ENCODE results near the gene PROM1. TPM values are rescaled to one million over a fixed set of nuclear protein-coding genes. Genes with fewer than 3 reads are reported as not detected.

The PROM1 gene
- total RNA-seq, 1 experiment from 2014 or later, result 17.7 TPM

DNA sequence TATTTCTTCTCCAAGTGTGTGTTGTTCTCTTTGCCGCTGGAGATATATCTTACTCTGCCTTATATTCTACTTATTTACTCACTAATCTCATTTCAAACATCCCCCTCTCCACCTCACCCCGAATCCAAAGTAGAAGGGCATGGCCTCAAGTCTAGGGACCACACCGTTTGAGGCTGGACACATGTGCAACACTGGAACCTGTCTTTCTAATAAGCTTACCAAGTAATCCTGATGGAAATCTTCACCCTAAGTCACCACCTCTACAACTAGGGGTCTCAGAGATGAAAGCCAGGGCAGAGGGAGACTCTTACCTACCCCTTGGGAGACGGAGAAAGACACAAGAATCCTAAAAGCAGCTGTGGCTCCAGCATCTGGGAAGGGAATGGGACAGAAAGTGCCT is 6.0 kb downstream of the PROM1 start:
- H3K36me3 ChIP-seq (ENCODE audit: control insufficient read depth in 1 of 2, insufficient read depth in 2 of 2, low read length in 2 of 2), result no peaks in the 10 kb centered on the region
- intact Hi-C loops (cut with micrococcal nuclease), result no loop called here
- ATAC-seq, result no peak

More for the DNA sequence above, 6.0 kb downstream of the PROM1 start:
- CTCF ChIA-PET, result no interaction called here
- DNase-seq (ENCODE audit: low read depth, low spot score), result no peak
- POLR2A ChIA-PET, result no interaction called here
- no peak overlapping the region for H3K27ac ChIP-seq (ENCODE audit: low read depth, low read length)
- H3K79me2 ChIP-seq (ENCODE audit: insufficient read depth, low read length), result no peaks in the 10 kb centered on the region
- H2AFZ ChIP-seq (ENCODE audit: low read depth, low read length, poor library complexity, severe bottlenecking), result no peak overlapping the region
- no TSS peak for BruUV-seq (replicated peaks)
- H4K20me1 ChIP-seq (ENCODE audit: insufficient read depth), result no peaks in the 10 kb centered on the region
- no peaks in the 10 kb centered on the region for H3K9me3 ChIP-seq (ENCODE audit: control insufficient read depth in 1 of 2, insufficient read depth in 1 of 2, low read depth in 1 of 2, low read length in 2 of 2)
- RAD21 ChIA-PET (ENCODE audit: low non-redundant PET in 1 of 2, low total read pairs in 2 of 2, uncharacterized antibody in 2 of 2, unreplicated experiment in 2 of 2), result no interaction called here
- no peak overlapping the region for H3K4me3 ChIP-seq (replicated peaks in 1 of 2; ENCODE audit: low read depth in 1 of 2, low read length in 2 of 2)
- no peaks in the 10 kb centered on the region for H3K27me3 ChIP-seq (ENCODE audit: insufficient read depth, low read length)
- H3K4me1 ChIP-seq (ENCODE audit: control insufficient read depth in 1 of 2, insufficient read depth in 2 of 2, low read length in 2 of 2), result no peaks in the 10 kb centered on the region
- TF ChIP-seq POLR2A (IDR thresholded peaks at IDR 0.05; ENCODE audit: borderline replicate concordance, extremely low read depth, insufficient read depth, insufficient read length) (no peak), CBX3 (IDR thresholded peaks at IDR 0.05; ENCODE audit: low read depth) (no peak), TCF7L2 (IDR thresholded peaks at IDR 0.05; ENCODE audit: borderline replicate concordance, extremely low read depth, insufficient read depth, insufficient read length) (no peak), ZFX (IDR thresholded peaks at IDR 0.05) (no peak), FOSL1 (IDR thresholded peaks at IDR 0.05; ENCODE audit: low read depth) (no peak), ELF1 (IDR thresholded peaks at IDR 0.05; ENCODE audit: borderline replicate concordance, low read depth) (no peak), EZH2phosphoT487 (IDR thresholded peaks at IDR 0.05; ENCODE audit: borderline replicate concordance) (no peak), SP1 (IDR thresholded peaks at IDR 0.05; ENCODE audit: low read depth) (no peak), SIN3A (IDR thresholded peaks at IDR 0.05; ENCODE audit: low read depth) (no peak), CEBPB (IDR thresholded peaks at IDR 0.05; ENCODE audit: low read depth) (no peak), EZH2 (IDR thresholded peaks at IDR 0.05) (no peak), EGR1 (IDR thresholded peaks at IDR 0.05; ENCODE audit: low read depth) (no peak), POLR2AphosphoS5 (IDR thresholded peaks at IDR 0.05; ENCODE audit: low read depth, low read length) (no peak), SRF (IDR thresholded peaks at IDR 0.05; ENCODE audit: low read depth) (no peak), JUND (IDR thresholded peaks at IDR 0.05) (no peak)
- TF ChIP-seq, protein P1, sequence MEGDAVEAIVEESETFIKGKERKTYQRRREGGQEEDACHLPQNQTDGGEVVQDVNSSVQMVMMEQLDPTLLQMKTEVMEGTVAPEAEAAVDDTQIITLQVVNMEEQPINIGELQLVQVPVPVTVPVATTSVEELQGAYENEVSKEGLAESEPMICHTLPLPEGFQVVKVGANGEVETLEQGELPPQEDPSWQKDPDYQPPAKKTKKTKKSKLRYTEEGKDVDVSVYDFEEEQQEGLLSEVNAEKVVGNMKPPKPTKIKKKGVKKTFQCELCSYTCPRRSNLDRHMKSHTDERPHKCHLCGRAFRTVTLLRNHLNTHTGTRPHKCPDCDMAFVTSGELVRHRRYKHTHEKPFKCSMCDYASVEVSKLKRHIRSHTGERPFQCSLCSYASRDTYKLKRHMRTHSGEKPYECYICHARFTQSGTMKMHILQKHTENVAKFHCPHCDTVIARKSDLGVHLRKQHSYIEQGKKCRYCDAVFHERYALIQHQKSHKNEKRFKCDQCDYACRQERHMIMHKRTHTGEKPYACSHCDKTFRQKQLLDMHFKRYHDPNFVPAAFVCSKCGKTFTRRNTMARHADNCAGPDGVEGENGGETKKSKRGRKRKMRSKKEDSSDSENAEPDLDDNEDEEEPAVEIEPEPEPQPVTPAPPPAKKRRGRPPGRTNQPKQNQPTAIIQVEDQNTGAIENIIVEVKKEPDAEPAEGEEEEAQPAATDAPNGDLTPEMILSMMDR (IDR thresholded peaks at IDR 0.05 in 2 of 3, conservative IDR thresholded peaks at IDR 0.05 in 1 of 3; ENCODE audit: borderline replicate concordance in 1 of 3, insufficient read depth in 1 of 3, low read depth in 2 of 3, low read length in 2 of 3), result no peak
- TF ChIP-seq, protein P2, sequence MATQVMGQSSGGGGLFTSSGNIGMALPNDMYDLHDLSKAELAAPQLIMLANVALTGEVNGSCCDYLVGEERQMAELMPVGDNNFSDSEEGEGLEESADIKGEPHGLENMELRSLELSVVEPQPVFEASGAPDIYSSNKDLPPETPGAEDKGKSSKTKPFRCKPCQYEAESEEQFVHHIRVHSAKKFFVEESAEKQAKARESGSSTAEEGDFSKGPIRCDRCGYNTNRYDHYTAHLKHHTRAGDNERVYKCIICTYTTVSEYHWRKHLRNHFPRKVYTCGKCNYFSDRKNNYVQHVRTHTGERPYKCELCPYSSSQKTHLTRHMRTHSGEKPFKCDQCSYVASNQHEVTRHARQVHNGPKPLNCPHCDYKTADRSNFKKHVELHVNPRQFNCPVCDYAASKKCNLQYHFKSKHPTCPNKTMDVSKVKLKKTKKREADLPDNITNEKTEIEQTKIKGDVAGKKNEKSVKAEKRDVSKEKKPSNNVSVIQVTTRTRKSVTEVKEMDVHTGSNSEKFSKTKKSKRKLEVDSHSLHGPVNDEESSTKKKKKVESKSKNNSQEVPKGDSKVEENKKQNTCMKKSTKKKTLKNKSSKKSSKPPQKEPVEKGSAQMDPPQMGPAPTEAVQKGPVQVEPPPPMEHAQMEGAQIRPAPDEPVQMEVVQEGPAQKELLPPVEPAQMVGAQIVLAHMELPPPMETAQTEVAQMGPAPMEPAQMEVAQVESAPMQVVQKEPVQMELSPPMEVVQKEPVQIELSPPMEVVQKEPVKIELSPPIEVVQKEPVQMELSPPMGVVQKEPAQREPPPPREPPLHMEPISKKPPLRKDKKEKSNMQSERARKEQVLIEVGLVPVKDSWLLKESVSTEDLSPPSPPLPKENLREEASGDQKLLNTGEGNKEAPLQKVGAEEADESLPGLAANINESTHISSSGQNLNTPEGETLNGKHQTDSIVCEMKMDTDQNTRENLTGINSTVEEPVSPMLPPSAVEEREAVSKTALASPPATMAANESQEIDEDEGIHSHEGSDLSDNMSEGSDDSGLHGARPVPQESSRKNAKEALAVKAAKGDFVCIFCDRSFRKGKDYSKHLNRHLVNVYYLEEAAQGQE (IDR thresholded peaks at IDR 0.05; ENCODE audit: low read depth), result no peak
- TF ChIP-seq, protein P3, sequence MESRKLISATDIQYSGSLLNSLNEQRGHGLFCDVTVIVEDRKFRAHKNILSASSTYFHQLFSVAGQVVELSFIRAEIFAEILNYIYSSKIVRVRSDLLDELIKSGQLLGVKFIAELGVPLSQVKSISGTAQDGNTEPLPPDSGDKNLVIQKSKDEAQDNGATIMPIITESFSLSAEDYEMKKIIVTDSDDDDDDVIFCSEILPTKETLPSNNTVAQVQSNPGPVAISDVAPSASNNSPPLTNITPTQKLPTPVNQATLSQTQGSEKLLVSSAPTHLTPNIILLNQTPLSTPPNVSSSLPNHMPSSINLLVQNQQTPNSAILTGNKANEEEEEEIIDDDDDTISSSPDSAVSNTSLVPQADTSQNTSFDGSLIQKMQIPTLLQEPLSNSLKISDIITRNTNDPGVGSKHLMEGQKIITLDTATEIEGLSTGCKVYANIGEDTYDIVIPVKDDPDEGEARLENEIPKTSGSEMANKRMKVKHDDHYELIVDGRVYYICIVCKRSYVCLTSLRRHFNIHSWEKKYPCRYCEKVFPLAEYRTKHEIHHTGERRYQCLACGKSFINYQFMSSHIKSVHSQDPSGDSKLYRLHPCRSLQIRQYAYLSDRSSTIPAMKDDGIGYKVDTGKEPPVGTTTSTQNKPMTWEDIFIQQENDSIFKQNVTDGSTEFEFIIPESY (IDR thresholded peaks at IDR 0.05; ENCODE audit: extremely low read depth, insufficient replicate concordance, low read length), result no peak
- no peak overlapping the region for H3K9ac ChIP-seq (ENCODE audit: low read length)
- H3K9me2 ChIP-seq (ENCODE audit: insufficient read depth), result no peaks in the 10 kb centered on the region
- no peak overlapping the region for H3K4me2 ChIP-seq (ENCODE audit: low read length)

All from HCT116 (cell line).